ENCODE results near the gene ANAPC16.
"Not testable (repeated sequence)": the region's sequence is repeated elsewhere in the genome, so short reads cannot be mapped to it uniquely, and the experiment has no call there.

ANAPC16 gene

GRCh38 chr10:72243822-72244437 is 28.1 kb downstream of the ANAPC16 start:
- no peak for DNase-seq (ENCODE audit: low read depth in 3 of 3)

GRCh38 chr10:72244573-72245038 is 28.8 kb downstream of the ANAPC16 start:
- no peak for DNase-seq (ENCODE audit: low read depth in 3 of 3)

GRCh38 chr10:72245949-72246525 is 30.2 kb downstream of the ANAPC16 start:
- no peak for DNase-seq (ENCODE audit: low read depth in 3 of 3)

- peak in 1 of 3 experiments; percentile 29 for DNase-seq (ENCODE audit: low read depth in 3 of 3)
These were observed 32.8 kb downstream of the ANAPC16 start for GRCh38 chr10:72248468-72249151.

GRCh38 chr10:72249176-72249862 is 33.5 kb downstream of the ANAPC16 start:
- DNase-seq (ENCODE audit: low read depth in 3 of 3) = not testable (repeated sequence)

- DNase-seq (ENCODE audit: low read depth in 3 of 3) = no peak
These were observed 34.9 kb downstream of the ANAPC16 start for GRCh38 chr10:72250666-72251065.

- no peak for DNase-seq (ENCODE audit: low read depth in 3 of 3)
These were observed 35.8 kb downstream of the ANAPC16 start for GRCh38 chr10:72251635-72252034.

GRCh38 chr10:72252972-72253371 is 37.2 kb downstream of the ANAPC16 start:
- DNase-seq (ENCODE audit: low read depth in 3 of 3) = no peak

- DNase-seq (ENCODE audit: low read depth in 3 of 3) = no peak
These were observed 37.8 kb downstream of the ANAPC16 start for GRCh38 chr10:72253578-72253977.

- no peak for DNase-seq (ENCODE audit: low read depth in 3 of 3)
These were observed 39.2 kb downstream of the ANAPC16 start for GRCh38 chr10:72254813-72255568.

GRCh38 chr10:72255977-72256729 is 40.3 kb downstream of the ANAPC16 start:
- DNase-seq (ENCODE audit: low read depth in 3 of 3) = no peak

- DNase-seq (ENCODE audit: low read depth in 3 of 3) = no peak
These were observed 41.5 kb downstream of the ANAPC16 start for GRCh38 chr10:72257051-72257892.

GRCh38 chr10:72258617-72259016 is 42.8 kb downstream of the ANAPC16 start:
- no peak for DNase-seq (ENCODE audit: low read depth in 3 of 3)

- no peak for DNase-seq (ENCODE audit: low read depth in 3 of 3)
These were observed 43.9 kb downstream of the ANAPC16 start for GRCh38 chr10:72259491-72260238.

- DNase-seq (ENCODE audit: low read depth in 3 of 3) = peak in 2 of 3 experiments; percentile 61 to 62
These were observed 44.6 kb downstream of the ANAPC16 start for GRCh38 chr10:72260239-72260975.

GRCh38 chr10:72260976-72261783 is 45.4 kb downstream of the ANAPC16 start:
- no peak for DNase-seq (ENCODE audit: low read depth in 3 of 3)

- no peak for DNase-seq (ENCODE audit: low read depth in 3 of 3)
These were observed 46.1 kb downstream of the ANAPC16 start for GRCh38 chr10:72261784-72262404.
